IMR-90 (cell line): ENCODE results near the gene CHP1. TPM values are rescaled to one million over a fixed set of nuclear protein-coding genes. Genes with fewer than 3 reads are reported as not detected.

Experiments
- ATAC-seq: fragments of 200-7000 bp; cut with Tn5 transposase; 2 replicates; pipeline ENCODE4 v1.9.1; 2020; ENCODE audit warnings: low read depth, mild to moderate bottlenecking, moderate library complexity
- BruUV-seq: library from RNA; stranded (reverse); fragments of 400-500 nt; replicated peaks from 2 replicates; lab custom pipeline; 2021; lab: Mats Ljungman, UMichigan
- CTCF ChIA-PET: fragments of 300-600 bp; formaldehyde crosslinking; extraction: SDS; loops from one replicate; lab custom pipeline; 2021; ENCODE audit warnings: antibody characterized with exemption; lab: Yijun Ruan, JAX
- POLR2A ChIA-PET: fragments of 300-600 bp; sonication (Branson Sonifier 250); formaldehyde crosslinking; loops from one replicate; lab custom pipeline; 2022; ENCODE audit warnings: antibody characterized with exemption; ENCODE audit not compliant: unreplicated experiment; lab: Charles Lee
- DNase-seq: peaks from one replicate; pipeline ENCODE4 v3.0.0; 2013
- H2AFZ ChIP-seq: replicated peaks from 2 replicates; pipeline ENCODE3; 2013; ENCODE audit warnings: low read length, mild to moderate bottlenecking; ENCODE audit not compliant: poor library complexity
- H2AK5ac ChIP-seq: 2 replicates; pipeline ENCODE4 v1.6.1; 2013; ENCODE audit warnings: low read depth, low read length, inconsistent platforms
- H2AK9ac ChIP-seq: replicated peaks from 2 replicates; pipeline ENCODE3; 2013; ENCODE audit warnings: mild to moderate bottlenecking, low read depth, low read length, moderate library complexity; ENCODE audit not compliant: poor library complexity
- H2BK120ac ChIP-seq: 2 replicates; pipeline ENCODE4 v1.6.1; 2013; ENCODE audit warnings: low read depth, low read length, inconsistent platforms
- H2BK15ac ChIP-seq: 3 replicates; pipeline ENCODE4 v1.6.1; 2013; ENCODE audit warnings: low read depth, low read length, inconsistent platforms
- H2BK20ac ChIP-seq: 2 replicates; pipeline ENCODE4 v1.6.1; 2013; ENCODE audit warnings: low read depth, mild to moderate bottlenecking, inconsistent platforms, low read length, moderate library complexity
- H2BK5ac ChIP-seq: 2 replicates; pipeline ENCODE4 v1.6.1; 2013; ENCODE audit warnings: mild to moderate bottlenecking, low read depth, low read length, inconsistent platforms; ENCODE audit not compliant: poor library complexity, severe bottlenecking
- H3K14ac ChIP-seq: replicated peaks from 2 replicates; pipeline ENCODE4 v1.6.1; 2013; ENCODE audit warnings: low read depth, low read length, inconsistent platforms
- H3K18ac ChIP-seq: 2 replicates; pipeline ENCODE4 v1.6.1; 2013; ENCODE audit warnings: low read depth, low read length, control low read depth
- H3K23ac ChIP-seq: 2 replicates; pipeline ENCODE4 v1.6.1; 2013; ENCODE audit warnings: low read depth, low read length, inconsistent platforms
- H3K27ac ChIP-seq: 2 replicates; pipeline ENCODE4 v1.5.1; 2013; ENCODE audit warnings: mild to moderate bottlenecking, control low read depth, low read length; ENCODE audit not compliant: insufficient read depth
- H3K27me3 ChIP-seq: 2 replicates; pipeline ENCODE4 v1.6.1; 2013; ENCODE audit warnings: low read length; ENCODE audit not compliant: control insufficient read depth, insufficient read depth
- H3K36me3 ChIP-seq: 2 replicates; pipeline ENCODE4 v1.6.1; 2013; ENCODE audit warnings: low read length, mixed read lengths; ENCODE audit not compliant: control insufficient read depth, insufficient read depth
- H3K4ac ChIP-seq: 2 replicates; pipeline ENCODE4 v1.6.1; 2013; ENCODE audit warnings: low read depth, low read length, inconsistent platforms
- H3K4me1 ChIP-seq: 2 replicates; pipeline ENCODE4 v1.6.1; 2013; ENCODE audit warnings: low read length, mixed read lengths; ENCODE audit not compliant: control insufficient read depth, insufficient read depth
- H3K4me2 ChIP-seq: 2 replicates; pipeline ENCODE4 v1.6.1; 2013; ENCODE audit warnings: low read depth, mild to moderate bottlenecking, control low read depth, low read length, moderate library complexity
- H3K4me3 ChIP-seq: 2 replicates; pipeline ENCODE4 v1.5.1; 2013; ENCODE audit warnings: low read depth, mild to moderate bottlenecking, control low read depth, low read length, moderate library complexity; ENCODE audit not compliant: insufficient read depth
- H3K56ac ChIP-seq: 2 replicates; pipeline ENCODE4 v1.6.1; 2013; ENCODE audit warnings: low read length, inconsistent platforms; ENCODE audit not compliant: insufficient read depth; ENCODE audit errors: extremely low read depth
- H3K79me1 ChIP-seq, 2 experiments: 2 replicates each; pipeline ENCODE4 v1.6.1; 2013; ENCODE audit warnings: low read length in 2 of 2, inconsistent platforms in 1 of 2, low read depth in 1 of 2
- H3K9ac ChIP-seq: 2 replicates; pipeline ENCODE4 v1.6.1; 2013; ENCODE audit warnings: low read depth, low read length, control low read depth
- H3K9me1 ChIP-seq: 2 replicates; pipeline ENCODE4 v1.6.1; 2013; ENCODE audit warnings: low read length, inconsistent platforms; ENCODE audit not compliant: insufficient read depth
- H3K9me3 ChIP-seq: 2 replicates; pipeline ENCODE4 v1.6.1; 2013; ENCODE audit warnings: low read length; ENCODE audit not compliant: control insufficient read depth, insufficient read depth
- H4K20me1 ChIP-seq: 2 replicates; pipeline ENCODE4 v1.6.1; 2013; ENCODE audit warnings: low read length, inconsistent platforms; ENCODE audit not compliant: insufficient read depth
- H4K5ac ChIP-seq: 2 replicates; pipeline ENCODE4 v1.6.1; 2013; ENCODE audit warnings: mild to moderate bottlenecking, low read depth, low read length, control low read depth
- H4K8ac ChIP-seq, 2 experiments: 2 replicates each; pipeline ENCODE4 v1.6.1; 2013; ENCODE audit warnings: low read depth in 2 of 2, low read length in 2 of 2, control low read depth in 1 of 2, inconsistent platforms in 1 of 2
- H4K91ac ChIP-seq: 2 replicates; pipeline ENCODE4 v1.6.1; 2013; ENCODE audit warnings: low read depth, low read length, inconsistent platforms; ENCODE audit not compliant: insufficient read depth
- BHLHE40 ChIP-seq: fragments of 150-350 bp; IDR thresholded peaks from 2 replicates; pipeline ENCODE4 v1.6.1; 2016; ENCODE audit warnings: mild to moderate bottlenecking, low read depth, low read length
- CEBPB ChIP-seq: IDR thresholded peaks from 2 replicates; pipeline ENCODE4 v1.6.1; 2012; ENCODE audit warnings: low read depth, low read length, improper control_type of control experiment
- CHD1 ChIP-seq: IDR thresholded peaks from 2 replicates; pipeline ENCODE4 v1.6.1; 2012; ENCODE audit warnings: low read depth, low read length, improper control_type of control experiment
- ELK1 ChIP-seq: fragments of 150-350 bp; IDR thresholded peaks from 2 replicates; pipeline ENCODE4 v1.6.1; 2016; ENCODE audit warnings: low read depth, mild to moderate bottlenecking, low read length, moderate library complexity, borderline replicate concordance
- MAZ ChIP-seq: IDR thresholded peaks from 2 replicates; pipeline ENCODE4 v1.6.1; 2012; ENCODE audit warnings: low read depth, mild to moderate bottlenecking, low read length, improper control_type of control experiment, moderate library complexity, borderline replicate concordance
- MXI1 ChIP-seq: IDR thresholded peaks from 2 replicates; pipeline ENCODE4 v1.6.1; 2012; ENCODE audit warnings: low read depth, mild to moderate bottlenecking, low read length, moderate library complexity, borderline replicate concordance
- NFE2L2 ChIP-seq: fragments of 150-350 bp; IDR thresholded peaks from 2 replicates; pipeline ENCODE4 v1.6.1; 2016; ENCODE audit warnings: low read depth, mild to moderate bottlenecking, low read length
- POLR2A ChIP-seq: IDR thresholded peaks from 2 replicates; pipeline ENCODE4 v1.6.1; 2012; ENCODE audit warnings: mild to moderate bottlenecking, low read depth, low read length
- RAD21 ChIP-seq: IDR thresholded peaks from 2 replicates; pipeline ENCODE4 v1.6.1; 2012; ENCODE audit warnings: low read length, improper control_type of control experiment
- RCOR1 ChIP-seq: IDR thresholded peaks from 2 replicates; pipeline ENCODE4 v1.6.1; 2012; ENCODE audit warnings: mild to moderate bottlenecking, low read length, improper control_type of control experiment; ENCODE audit not compliant: insufficient replicate concordance
- RFX5 ChIP-seq: IDR thresholded peaks from 2 replicates; pipeline ENCODE4 v1.8.0; 2012; ENCODE audit warnings: low read depth, mild to moderate bottlenecking, low read length, moderate library complexity
- SMC3 ChIP-seq: fragments of 150-350 bp; IDR thresholded peaks from 2 replicates; pipeline ENCODE4 v1.6.1; 2016; ENCODE audit warnings: low read depth, mild to moderate bottlenecking, antibody characterized with exemption, low read length, moderate library complexity
- USF2 ChIP-seq: fragments of 150-350 bp; IDR thresholded peaks from 2 replicates; pipeline ENCODE4 v1.6.1; 2017; ENCODE audit warnings: mild to moderate bottlenecking, antibody characterized with exemption, low read length, low read depth
- WGBS, 2 experiments: methylation state at CpG; one replicate each; pipeline versions ENCODE4 v1.1.5 to v1.1.7; 2013; ENCODE audit warnings: missing lambda C conversion rate in 2 of 2; ENCODE audit not compliant: insufficient read length in 1 of 2; ENCODE audit errors: extremely low coverage in 2 of 2; 5-methylcytosine and 5-hydroxymethylcytosine counted together
- dilution Hi-C: fragments of 300-500 bp; cut with HindIII; formaldehyde crosslinking; loops from one replicate; pipeline ENCODE4 v1.14.3; 2018; ENCODE audit warnings: low sequenced_read_pairs; ENCODE audit not compliant: unreplicated experiment
- in situ Hi-C: fragments of 300-500 bp; cut with MboI; formaldehyde crosslinking; loops from 3 replicates; pipeline ENCODE4 v1.14.3; 2019; ENCODE audit warnings: low sequenced_read_pairs, inconsistent platforms, mixed read lengths
- intact Hi-C: fragments of 100-400 bp; cut with micrococcal nuclease; formaldehyde crosslinking; loops from 2 replicates; pipeline ENCODE4 v1.10.0; 2022
- polyA plus RNA-seq, 3 experiments: library from polyadenylated mRNA; depleted of rRNA; stranded (reverse); fragments of >200 nt; gene quantifications; 2 replicates each; pipeline ENCODE4 v1.2.3, GENCODE V29; 2012; ENCODE audit warnings: low replicate concordance in 1 of 3
- total RNA-seq: library from RNA; depleted of rRNA; stranded (reverse); fragments of >200 nt; gene quantifications from 2 replicates; pipeline ENCODE4 v1.2.3, GENCODE V29; 2012
- TF ChIP-seq, protein P1 (sequence below): conservative IDR thresholded peaks from 2 replicates; pipeline ENCODE4 v1.5.1; 2012; ENCODE audit warnings: mild to moderate bottlenecking, low read depth, low read length, improper control_type of control experiment

Gene CHP1
- total and polyA plus RNA-seq, 2 of the 4 experiments (the other 2 are of a cell fraction): 39.2 to 96.1 TPM

DNA sequence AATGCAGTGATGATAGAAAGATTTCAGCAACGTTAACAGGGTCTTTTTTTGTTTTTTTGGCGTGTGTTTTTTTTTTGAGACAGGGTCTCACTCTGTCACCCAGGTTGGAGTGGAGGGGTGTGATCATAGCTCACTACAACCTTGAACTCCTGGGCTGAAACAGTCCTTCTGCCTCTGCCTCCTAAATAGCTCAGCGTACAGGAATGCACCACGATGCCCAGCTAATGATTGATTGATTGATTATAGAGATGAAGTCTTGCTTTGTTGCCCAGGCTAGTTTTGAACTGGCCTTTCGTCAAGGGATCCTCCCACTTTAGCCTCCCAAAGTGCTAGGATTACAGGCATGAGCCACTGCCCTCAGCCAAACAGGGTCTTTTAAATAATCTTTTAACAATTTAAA is 7.0 kb downstream of the CHP1 start:
- H3K9me1 ChIP-seq: peaks cover 11% of the 10 kb centered on the region
- no peak overlapping the region for H2BK15ac ChIP-seq
- no CpG with 5 or more reads among the region's 5 CpGs for WGBS, 2 experiments
- H3K79me1 ChIP-seq: peaks cover 35 to 65% of the 10 kb centered on the region in 2 experiments
- no peaks in the 10 kb centered on the region for H3K9me3 ChIP-seq
- H3K36me3 ChIP-seq: peaks cover 6% of the 10 kb centered on the region
- H3K56ac ChIP-seq: no peak overlapping the region
- no peak overlapping the region for H3K4ac ChIP-seq
- POLR2A ChIA-PET: no interaction called here
- peaks cover 20% of the 10 kb centered on the region; the same call in 1 of the 2 replicates for H4K20me1 ChIP-seq
- ATAC-seq (no peak), DNase-seq (no peak)
- no peak overlapping the region for H2BK120ac ChIP-seq
- H4K8ac ChIP-seq: no peak overlapping the region
- H3K23ac ChIP-seq: no peak overlapping the region
- H3K9ac ChIP-seq: no peak overlapping the region
- no peak overlapping the region for H2BK20ac ChIP-seq
- H2AFZ ChIP-seq: no peak overlapping the region
- no peak overlapping the region for H3K18ac ChIP-seq
- no peak overlapping the region for H4K91ac ChIP-seq
- no peak overlapping the region for H3K27ac ChIP-seq
- H3K27me3 ChIP-seq: no peaks in the 10 kb centered on the region
- no peak overlapping the region for H3K4me2 ChIP-seq
- H2BK5ac ChIP-seq: no peak overlapping the region
- dilution Hi-C loops (no loop called here), in situ Hi-C loops (no loop called here), intact Hi-C loops (loop anchor here (10.0 kb wide), 1 partner anchor 177 kb away; the partner anchor contains the start of gene RTF1)
- no peak overlapping the region for H3K14ac ChIP-seq
- H2AK9ac ChIP-seq: no peak overlapping the region
- H3K4me3 ChIP-seq: no peak overlapping the region
- H2AK5ac ChIP-seq: no peak overlapping the region
- H4K5ac ChIP-seq: no peak overlapping the region
- peaks cover 5% of the 10 kb centered on the region for H3K4me1 ChIP-seq
- CTCF ChIA-PET: no interaction called here
- TF ChIP-seq CEBPB (no peak), BHLHE40 (no peak), POLR2A (no peak), SMC3 (no peak), USF2 (no peak), RAD21 (no peak), MXI1 (no peak), CHD1 (no peak), RFX5 (no peak), RCOR1 (no peak), ELK1 (no peak), NFE2L2 (no peak), MAZ (no peak)
- TF ChIP-seq, protein P1, sequence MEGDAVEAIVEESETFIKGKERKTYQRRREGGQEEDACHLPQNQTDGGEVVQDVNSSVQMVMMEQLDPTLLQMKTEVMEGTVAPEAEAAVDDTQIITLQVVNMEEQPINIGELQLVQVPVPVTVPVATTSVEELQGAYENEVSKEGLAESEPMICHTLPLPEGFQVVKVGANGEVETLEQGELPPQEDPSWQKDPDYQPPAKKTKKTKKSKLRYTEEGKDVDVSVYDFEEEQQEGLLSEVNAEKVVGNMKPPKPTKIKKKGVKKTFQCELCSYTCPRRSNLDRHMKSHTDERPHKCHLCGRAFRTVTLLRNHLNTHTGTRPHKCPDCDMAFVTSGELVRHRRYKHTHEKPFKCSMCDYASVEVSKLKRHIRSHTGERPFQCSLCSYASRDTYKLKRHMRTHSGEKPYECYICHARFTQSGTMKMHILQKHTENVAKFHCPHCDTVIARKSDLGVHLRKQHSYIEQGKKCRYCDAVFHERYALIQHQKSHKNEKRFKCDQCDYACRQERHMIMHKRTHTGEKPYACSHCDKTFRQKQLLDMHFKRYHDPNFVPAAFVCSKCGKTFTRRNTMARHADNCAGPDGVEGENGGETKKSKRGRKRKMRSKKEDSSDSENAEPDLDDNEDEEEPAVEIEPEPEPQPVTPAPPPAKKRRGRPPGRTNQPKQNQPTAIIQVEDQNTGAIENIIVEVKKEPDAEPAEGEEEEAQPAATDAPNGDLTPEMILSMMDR: no peak
- no TSS peak for BruUV-seq
